Heart right ventricle (tissue), 16 donors: ENCODE results near the gene KRT37. TPM values are rescaled to one million over a fixed set of nuclear protein-coding genes. Genes with fewer than 3 reads are reported as not detected.
"Not testable (repeated sequence)": the region's sequence is repeated elsewhere in the genome, so short reads cannot be mapped to it uniquely, and the experiment has no call there.

Experiments used
- ATAC-seq, 8 donors: fragments of 200-7000 bp; cut with Tn5 transposase; one replicate each; pipeline ENCODE4 v1.9.1; 2020; ENCODE audit warnings: mild to moderate bottlenecking in 8 of 8, moderate library complexity in 8 of 8, moderate number of reproducible peaks in 1 of 8
- DNase-seq, 2 donors: peaks; one replicate each; pipeline ENCODE4 v3.0.0-alpha.2; 2020
- H3K27ac ChIP-seq, 10 donors: fragments of 200-600 bp; sonication (generic) in 2 of 10; one replicate each; pipeline versions ENCODE4 v1.5.0 to v1.8.0; 2020 to 2022; ENCODE audit warnings: mild to moderate bottlenecking in 3 of 10
- H3K27me3 ChIP-seq, 7 donors: fragments of 200-600 bp; one replicate each; pipeline ENCODE4 v1.8.0; 2021 to 2022; ENCODE audit warnings: mild to moderate bottlenecking in 2 of 7
- H3K36me3 ChIP-seq, 9 donors: fragments of 200-600 bp; sonication (generic) in 1 of 9; one replicate each; pipeline versions ENCODE4 v1.5.0 to v1.8.0; 2020 to 2022; ENCODE audit warnings: mild to moderate bottlenecking in 2 of 9
- H3K4me1 ChIP-seq, 9 donors: fragments of 200-600 bp; sonication (generic) in 1 of 9; one replicate each; pipeline versions ENCODE4 v1.5.0 to v1.8.0; 2020 to 2022; ENCODE audit warnings: mild to moderate bottlenecking in 4 of 9
- H3K4me3 ChIP-seq, 10 donors: fragments of 200-600 bp; sonication (generic) in 2 of 10; one replicate each; pipeline versions ENCODE4 v1.5.0 to v1.8.0; 2020 to 2022; ENCODE audit warnings: mild to moderate bottlenecking in 7 of 10, moderate library complexity in 2 of 10
- H3K9me3 ChIP-seq, 11 donors: fragments of 200-600 bp in 10 of 11; sonication (generic) in 2 of 11; one replicate each; pipeline versions ENCODE4 v1.5.0 to v1.8.0; 2013 to 2022; ENCODE audit warnings: mild to moderate bottlenecking in 2 of 11, control low read depth in 1 of 11, moderate library complexity in 1 of 11
- CTCF ChIP-seq, 9 donors: fragments of 200-600 bp; sonication (generic) in 2 of 9; IDR thresholded peaks; one replicate each; pipeline versions ENCODE4 v1.5.0 to v1.8.0; 2021 to 2022; ENCODE audit warnings: antibody characterized with exemption in 9 of 9, mild to moderate bottlenecking in 5 of 9, moderate library complexity in 1 of 9
- WGBS, 2 donors: extraction: QIAGEN DNeasy Blood & Tissue Kit; methylation state at CpG; one replicate each; pipeline ENCODE4 v1.1.7; 2013; ENCODE audit warnings: inconsistent platforms in 1 of 2; 5-methylcytosine and 5-hydroxymethylcytosine counted together
- intact Hi-C, 10 donors: fragments of 100-400 bp; cut with DNase I; formaldehyde crosslinking; loops; one replicate each; pipeline versions ENCODE4 v1.11.1 to v1.14.2; 2022
- polyA plus RNA-seq, 2 donors: library from polyadenylated mRNA; stranded (reverse); fragments of 200-250 nt; gene quantifications; one replicate each; pipeline ENCODE4 v1.2.3, GENCODE V29; 2013
- total RNA-seq, 10 donors: library from RNA; stranded (reverse); fragmentation: NEBNext Ultra II Directional in 3 of 10; extraction: Animal tissue kit (Norgen Biotek cat#: 25700) in 3 of 10; gene quantifications; one replicate each; pipeline versions ENCODE4 v1.2.1 to v1.2.4, GENCODE V29; 2021 to 2023
- donor health status: Arrhythmogenic right ventricular cardiomyopathy.
- donor health status: ischemic (EF 13 %, LVEDD 7.1; RV severe dilation, severe dysfunction).
- donor health status: healthy with polysubstance abuse.
- donor health status: DM: no; HTN: yes; CAD: no.
- donor health status: DM: no; HTN: no; CAD: no.
- donor health status: ischemic (EF 25% LVEDD 6.9; RV normal size, moderate dysfunction).
- donor health status: ischemic (EF 25% LVEDD 5.7; RV mildly dilated, moderate dysfunction).
- donor health status: healthy.
- donor health status: DM: yes; HTN: yes; CAD: no.
- donor health status: Ischemic cardiomyopathy.
- donor health status: ischemic (EF 35%, LVEDD 5.7; RV mildly dilated, moderate dysfunction).
- donor health status: nonischemic (EF 11% LVEDD 7.7; RV severe dilation, severe dysfunction).
- donor health status: DM: yes; HTN: yes; CAD: no.
- donor health status: PGD.
- donor health status: ischemic (EF 29% LVEDD 5.4; RV normal size, mild dysfunction).
- donor health status: nonischemic (EF 23%, LVEDD 6.1; RV moderate dilation, normal function).

Gene KRT37
- total and polyA plus RNA-seq, 12 donors = not detected

DNA sequence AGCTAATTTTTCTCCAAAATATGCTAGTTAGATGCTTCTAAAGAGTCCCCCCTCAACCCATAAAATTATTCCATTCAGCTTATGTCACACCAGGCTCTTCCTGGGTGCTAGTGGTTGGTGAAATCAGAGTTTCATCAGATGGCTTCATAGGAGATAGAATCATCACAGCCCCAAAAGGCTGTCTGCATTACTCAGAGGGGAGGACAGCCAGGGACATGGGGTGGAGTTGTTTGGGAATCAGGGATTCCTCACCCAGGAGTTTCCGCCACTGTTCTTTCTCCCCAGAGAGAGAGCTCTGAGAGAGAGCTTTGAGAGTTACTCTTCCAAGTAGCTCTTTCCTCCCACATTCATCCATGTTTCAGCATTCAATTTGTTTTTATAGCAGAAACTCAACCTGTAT, 42.0 kb downstream of the KRT37 start:
- H3K36me3 ChIP-seq = no peaks in the 10 kb centered on the region
- intact Hi-C loops = no loop called here
- no peak overlapping the region for H3K27ac ChIP-seq
- H3K9me3 ChIP-seq = peaks cover 0 to 22% (median 14%) of the 10 kb centered on the region in 11 donors
- DNase-seq (no peak), ATAC-seq (no peak)
- 81 to 93% methylated on average over 1 of the region's 1 CpG for WGBS, 2 donors
- H3K4me3 ChIP-seq = no peak overlapping the region
- H3K27me3 ChIP-seq = peaks cover 0 to 18% (median 7%) of the 10 kb centered on the region in 7 donors
- no peak for TF ChIP-seq CTCF (IDR thresholded peaks at IDR 0.05)
- H3K4me1 ChIP-seq = peaks cover 0 to 3% (median 0%) of the 10 kb centered on the region in 9 donors

DNA sequence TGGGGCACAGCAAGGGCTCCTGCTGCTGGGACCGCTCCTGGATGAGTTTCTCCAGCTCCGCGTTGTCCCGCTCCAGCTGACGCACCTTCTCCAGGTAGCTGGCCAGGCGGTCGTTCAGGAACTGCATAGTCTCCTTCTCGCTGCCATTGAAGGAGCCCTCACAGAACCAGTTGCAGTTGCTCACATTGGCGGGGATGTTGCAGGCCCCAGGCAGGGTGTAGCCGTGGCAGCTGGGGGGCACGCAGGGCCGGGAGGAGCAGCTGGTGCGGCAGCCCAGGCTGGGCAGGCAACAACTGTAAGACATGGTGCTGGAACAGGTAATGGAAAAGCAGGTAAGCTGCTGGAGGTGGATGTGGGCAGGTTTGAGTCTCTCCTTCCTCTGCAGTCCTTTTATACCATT, 42.4 kb downstream of the KRT37 start, which contains the start of gene KRT34:
KRT34 (minus strand) TSS at position 364 of the 400 bp plus-strand sequence; CDS start at position 304, 60 bp downstream.
- Histone ChIP-seq H3K27me3 (peaks cover 0 to 18% (median 7%) of the 10 kb centered on the region in 7 donors), H3K9me3 (peaks cover 0 to 18% (median 12%) of the 10 kb centered on the region in 11 donors)
- intact Hi-C loops, H3K27ac ChIP-seq, H3K36me3 ChIP-seq, H3K4me1 ChIP-seq, H3K4me3 ChIP-seq, ATAC-seq, DNase-seq: not testable (repeated sequence)
- 87 to 93% methylated on average over 12 to 13 of the region's 13 CpGs for WGBS, 2 donors

- H3K4me1 ChIP-seq, DNase-seq, H3K36me3 ChIP-seq, H3K4me3 ChIP-seq, ATAC-seq, H3K9me3 ChIP-seq, H3K27ac ChIP-seq, intact Hi-C loops: not testable (repeated sequence)
- WGBS, 2 donors = 87 to 90% methylated on average over 7 of the region's 7 CpGs
- H3K27me3 ChIP-seq = peaks cover 0 to 18% (median 7%) of the 10 kb centered on the region in 7 donors
Measured at GRCh38 chr17:41380091-41380490, 44.3 kb downstream of the KRT37 start.

- 22 to 24% methylated on average over 2 of the region's 2 CpGs for whole genome bisulfite sequencing, 2 donors
- H3K36me3 ChIP-seq = no peaks in the 10 kb centered on the region
- no peak for TF ChIP-seq CTCF (IDR thresholded peaks at IDR 0.05)
- no peak for ATAC-seq
- intact Hi-C loops = no loop called here
- H3K4me1 ChIP-seq = peaks cover 0 to 5% (median 0%) of the 10 kb centered on the region in 9 donors
- H3K4me3 ChIP-seq = no peak overlapping the region
- H3K9me3 ChIP-seq = peaks cover 0 to 3% (median 0%) of the 10 kb centered on the region in 11 donors
- peaks cover 0 to 18% (median 7%) of the 10 kb centered on the region in 7 donors for H3K27me3 ChIP-seq
- DNase-seq = no peak
- H3K27ac ChIP-seq = no peak overlapping the region
Measured at GRCh38 chr17:41377546-41377945, 46.8 kb downstream of the KRT37 start.

Other genes starting within 250 kb of the KRT37 start
- not detected for gene KRTAP4-2, start 246.4 kb downstream of the KRT37 start, total RNA-seq
- not detected for gene KRTAP4-2, start 246.4 kb downstream of the KRT37 start, polyA plus RNA-seq
- not detected for gene KRTAP4-1, start 239.7 kb downstream of the KRT37 start, total RNA-seq
- gene KRTAP4-1, start 239.7 kb downstream of the KRT37 start, polyA plus RNA-seq = not detected
- not detected for gene KRTAP9-1, start 234.7 kb downstream of the KRT37 start, total RNA-seq
- not detected for gene KRTAP9-1, start 234.7 kb downstream of the KRT37 start, polyA plus RNA-seq
- not detected for gene KRTAP9-2, start 197.9 kb downstream of the KRT37 start, total RNA-seq
- not detected for gene KRTAP9-2, start 197.9 kb downstream of the KRT37 start, polyA plus RNA-seq
- not detected for gene KRTAP9-3, start 192.1 kb downstream of the KRT37 start, total RNA-seq
- gene KRTAP9-3, start 192.1 kb downstream of the KRT37 start, polyA plus RNA-seq = not detected
- gene KRTAP9-8, start 186.6 kb downstream of the KRT37 start, total RNA-seq = not detected
- not detected for gene KRTAP9-8, start 186.6 kb downstream of the KRT37 start, polyA plus RNA-seq
- gene KRTAP9-4, start 174.9 kb downstream of the KRT37 start, total RNA-seq = not detected
- gene KRTAP9-4, start 174.9 kb downstream of the KRT37 start, polyA plus RNA-seq = not detected
- not detected for gene KRTAP9-9, start 169.2 kb downstream of the KRT37 start, total RNA-seq
- gene KRTAP9-9, start 169.2 kb downstream of the KRT37 start, polyA plus RNA-seq = not detected
- gene KRTAP9-6, start 159.2 kb downstream of the KRT37 start, total RNA-seq = not detected
- not detected for gene KRTAP9-6, start 159.2 kb downstream of the KRT37 start, polyA plus RNA-seq
- not detected for gene KRTAP9-7, start 148.9 kb downstream of the KRT37 start, total RNA-seq
- gene KRTAP9-7, start 148.9 kb downstream of the KRT37 start, polyA plus RNA-seq = not detected
- not detected for gene KRTAP29-1, start 121.7 kb downstream of the KRT37 start, total RNA-seq
- not detected for gene KRTAP29-1, start 121.7 kb downstream of the KRT37 start, polyA plus RNA-seq
- not detected for gene KRTAP16-1, start 115.3 kb downstream of the KRT37 start, total RNA-seq
- not detected for gene KRTAP16-1, start 115.3 kb downstream of the KRT37 start, polyA plus RNA-seq
- not detected for gene KRTAP17-1, start 108.9 kb downstream of the KRT37 start, total RNA-seq
- gene KRTAP17-1, start 108.9 kb downstream of the KRT37 start, polyA plus RNA-seq = not detected
- not detected for gene KRT33A, start 73.8 kb downstream of the KRT37 start, total RNA-seq
- not detected for gene KRT33A, start 73.8 kb downstream of the KRT37 start, polyA plus RNA-seq
- gene KRT33B, start 54.8 kb downstream of the KRT37 start, total RNA-seq = not detected
- gene KRT33B, start 54.8 kb downstream of the KRT37 start, polyA plus RNA-seq = not detected
- not detected for gene KRT34, start 42.3 kb downstream of the KRT37 start, total RNA-seq
- not detected for gene KRT34, start 42.3 kb downstream of the KRT37 start, polyA plus RNA-seq
- gene KRT31, start 27.0 kb downstream of the KRT37 start, total RNA-seq = not detected
- gene KRT31, start 27.0 kb downstream of the KRT37 start, polyA plus RNA-seq = under 1 TPM in 1 of 2 donors, not detected in 1; 0.01 TPM
- not detected for gene KRT38, start 16.4 kb upstream of the KRT37 start, total RNA-seq
- gene KRT38, start 16.4 kb upstream of the KRT37 start, polyA plus RNA-seq = not detected
- under 1 TPM in 2 of 10 donors, not detected in 8; 0.14 to 0.21 TPM for gene KRT32, start 42.8 kb upstream of the KRT37 start, total RNA-seq
- gene KRT32, start 42.8 kb upstream of the KRT37 start, polyA plus RNA-seq = under 1 TPM in 1 of 2 donors, not detected in 1; 0.22 TPM
- gene KRT35, start 56.6 kb upstream of the KRT37 start, total RNA-seq = not detected
- gene KRT35, start 56.6 kb upstream of the KRT37 start, polyA plus RNA-seq = not detected
- gene KRT36, start 65.3 kb upstream of the KRT37 start, total RNA-seq = not detected
- gene KRT36, start 65.3 kb upstream of the KRT37 start, polyA plus RNA-seq = not detected
- not detected for gene KRT13, start 81.0 kb upstream of the KRT37 start, total RNA-seq
- gene KRT13, start 81.0 kb upstream of the KRT37 start, polyA plus RNA-seq = 1 to 10 TPM in 1 of 2 donors, not detected in 1; 6.7 TPM
- gene KRT15, start 94.3 kb upstream of the KRT37 start, total RNA-seq = under 1 TPM in 1 of 10 donors, not detected in 9; 0.07 TPM
- under 1 TPM in 1 of 2 donors, not detected in 1; 0.22 TPM for gene KRT15, start 94.3 kb upstream of the KRT37 start, polyA plus RNA-seq
- gene KRT19, start 103.7 kb upstream of the KRT37 start, total RNA-seq = 1 to 10 TPM in 3 of 10 donors, under 1 TPM in 7; 0.37 to 5.7 (median 0.77) TPM
- 1 to 10 TPM; 1.2 to 1.7 TPM for gene KRT19, start 103.7 kb upstream of the KRT37 start, polyA plus RNA-seq
- gene KRT9, start 147.5 kb upstream of the KRT37 start, total RNA-seq = not detected
- gene KRT9, start 147.5 kb upstream of the KRT37 start, polyA plus RNA-seq = not detected
- gene KRT14, start 162.3 kb upstream of the KRT37 start, total RNA-seq = not detected
- under 1 TPM in 1 of 2 donors, not detected in 1; 0.30 TPM for gene KRT14, start 162.3 kb upstream of the KRT37 start, polyA plus RNA-seq
- gene KRT16, start 188.2 kb upstream of the KRT37 start, total RNA-seq = under 1 TPM in 1 of 10 donors, not detected in 9; 0.15 TPM
- gene KRT16, start 188.2 kb upstream of the KRT37 start, polyA plus RNA-seq = under 1 TPM; 0.12 to 0.44 TPM
- gene KRT17, start 200.0 kb upstream of the KRT37 start, total RNA-seq = not detected
- gene KRT17, start 200.0 kb upstream of the KRT37 start, polyA plus RNA-seq = under 1 TPM in 1 of 2 donors, not detected in 1; 0.07 TPM